B cell (primary cell): Measurements from ENCODE around the gene REM1. TPM values are rescaled to one million over a fixed set of nuclear protein-coding genes. Genes with fewer than 3 reads are reported as not detected.

ENCODE experiments used
- ATAC-seq: fragments of 200-7000 bp; cut with Tn5 transposase; one replicate; pipeline ENCODE4 v1.10.0; 2021; ENCODE audit warnings: low read depth, mild to moderate bottlenecking, moderate number of reproducible peaks, moderate library complexity
- CTCF ChIA-PET: fragments of 350-600 bp; sonication (Branson Sonifier 250); formaldehyde crosslinking; loops from one replicate; lab custom pipeline; 2021; ENCODE audit warnings: antibody characterized with exemption, inconsistent platforms; lab: Charles Lee
- POLR2A ChIA-PET: fragments of 350-600 bp; sonication (Branson Sonifier 250); formaldehyde crosslinking; loops from one replicate; lab custom pipeline; 2021; ENCODE audit warnings: antibody characterized with exemption; lab: Charles Lee
- DNase-seq: peaks from one replicate; pipeline ENCODE4 v3.0.0; 2013
- H2AFZ ChIP-seq: 2 replicates; pipeline ENCODE4 v1.6.1; 2012; ENCODE audit warnings: mild to moderate bottlenecking, low read depth, low read length; ENCODE audit not compliant: insufficient read depth, poor library complexity, severe bottlenecking
- H3K27ac ChIP-seq, 2 donors: 1 replicate in 1 of 2; 2 replicates in 1 of 2; pipeline ENCODE4 v1.5.1; 2012 to 2013; ENCODE audit warnings: low read length in 2 of 2, mild to moderate bottlenecking in 2 of 2, moderate library complexity in 1 of 2
- H3K27me3 ChIP-seq, 4 experiments: fragments of 200-600 bp in 1 of 4; sonication (generic) in 1 of 4; replicated peaks in 1 of 4; 1 replicate in 2 of 4; 2 replicates in 2 of 4; pipeline versions ENCODE4 v1.6.1 to v1.7.0; 2013 to 2016; ENCODE audit warnings: low read length in 3 of 4, mild to moderate bottlenecking in 2 of 4, mixed read lengths in 1 of 4, moderate library complexity in 1 of 4; ENCODE audit not compliant: insufficient read depth in 4 of 4, control insufficient read depth in 3 of 4; ENCODE audit errors: control extremely low read depth in 1 of 4
- H3K36me3 ChIP-seq, 2 experiments: replicated peaks in 1 of 2; 1 replicate in 1 of 2; 2 replicates in 1 of 2; pipeline versions ENCODE4 v1.6.1 to v1.7.1; 2013; ENCODE audit warnings: low read length in 1 of 2; ENCODE audit not compliant: insufficient read depth in 2 of 2, control insufficient read depth in 1 of 2; ENCODE audit errors: control extremely low read depth in 1 of 2, extremely low read depth in 1 of 2
- H3K4me1 ChIP-seq, 2 donors: fragments of 200-600 bp in 1 of 2; sonication (generic) in 1 of 2; 1 replicate in 1 of 2; 2 replicates in 1 of 2; pipeline versions ENCODE4 v1.5.1 to v1.6.1; 2013 to 2017; ENCODE audit warnings: low read length in 2 of 2; ENCODE audit not compliant: control insufficient read depth in 2 of 2, insufficient read depth in 2 of 2
- H3K4me2 ChIP-seq: replicated peaks from 2 replicates; pipeline ENCODE3; 2012; ENCODE audit warnings: mild to moderate bottlenecking, low read depth, low read length; ENCODE audit not compliant: poor library complexity, severe bottlenecking
- H3K4me3 ChIP-seq, 5 experiments: fragments of 200-600 bp in 1 of 5; sonication (generic) in 1 of 5; 1 replicate in 3 of 5; 2 replicates in 2 of 5; pipeline versions ENCODE4 v1.5.1 to v1.7.0; 2011 to 2016; ENCODE audit warnings: low read length in 4 of 5, mild to moderate bottlenecking in 4 of 5, low read depth in 2 of 5, control low read depth in 1 of 5, moderate library complexity in 1 of 5; ENCODE audit not compliant: insufficient read depth in 1 of 5; ENCODE audit errors: control extremely low read depth in 1 of 5, extremely low read depth in 1 of 5
- H3K79me2 ChIP-seq: fragments of 200-600 bp; sonication (generic); one replicate; pipeline ENCODE4 v1.6.0; 2016; ENCODE audit warnings: low read length; ENCODE audit not compliant: control insufficient read depth, insufficient read depth
- H3K9ac ChIP-seq: fragments of 200-600 bp; sonication (generic); 2 replicates; pipeline ENCODE4 v1.6.1; 2017; ENCODE audit warnings: mild to moderate bottlenecking, low read length, moderate library complexity
- H3K9me3 ChIP-seq, 3 donors: one replicate each; pipeline versions ENCODE4 v1.6.1 to v1.7.1; 2013; ENCODE audit warnings: low read length in 2 of 3; ENCODE audit not compliant: control insufficient read depth in 2 of 3, insufficient read depth in 1 of 3; ENCODE audit errors: control extremely low read depth in 1 of 3
- H4K20me1 ChIP-seq: 2 replicates; pipeline ENCODE4 v1.6.0; 2012; ENCODE audit warnings: mild to moderate bottlenecking, low read length; ENCODE audit not compliant: insufficient read depth, control insufficient read depth, poor library complexity, severe bottlenecking
- H3K27ac Mint-ChIP-seq: one replicate; pipeline ENCODE4 v1.8.0; 2021; ENCODE audit warnings: mixed read lengths
- H3K27me3 Mint-ChIP-seq: one replicate; pipeline ENCODE4 v1.8.0; 2021; ENCODE audit warnings: mixed read lengths
- H3K4me1 Mint-ChIP-seq: one replicate; pipeline ENCODE4 v1.8.0; 2021; ENCODE audit warnings: mixed read lengths
- H3K4me3 Mint-ChIP-seq: one replicate; pipeline ENCODE4 v1.8.0; 2021; ENCODE audit warnings: mixed read lengths
- H3K9me3 Mint-ChIP-seq: one replicate; pipeline ENCODE4 v1.8.0; 2022; ENCODE audit warnings: mixed read lengths; ENCODE audit not compliant: insufficient read depth
- EZH2 ChIP-seq: IDR thresholded peaks from 2 replicates; pipeline ENCODE4 v1.6.1; 2012; ENCODE audit warnings: borderline replicate concordance, low read depth, mild to moderate bottlenecking, moderate library complexity, low read length; ENCODE audit not compliant: insufficient read depth, poor library complexity, severe bottlenecking
- WGBS: methylation state at CpG from one replicate; pipeline ENCODE4 v1.1.5; 2013; ENCODE audit warnings: missing lambda C conversion rate; ENCODE audit not compliant: insufficient coverage; 5-methylcytosine and 5-hydroxymethylcytosine counted together
- intact Hi-C: fragments of 100-400 bp; cut with micrococcal nuclease; formaldehyde crosslinking; loops from one replicate; pipeline ENCODE4 v1.10.0; 2022
- polyA plus RNA-seq: library from polyadenylated mRNA; depleted of rRNA; stranded (reverse); fragments of >200 nt; gene quantifications from 2 replicates; pipeline ENCODE4 v1.2.3, GENCODE V29; 2012
- total RNA-seq, 2 donors: library from RNA; stranded (reverse); fragments of 120-200 nt in 1 of 2; gene quantifications; 1 replicate in 1 of 2; 2 replicates in 1 of 2; pipeline versions ENCODE4 v1.2.3 to v1.2.4, GENCODE V29; 2013 to 2022
- TF ChIP-seq, protein P1 (sequence below): fragments of 200-600 bp; IDR thresholded peaks from one replicate; pipeline ENCODE4 v1.8.0; 2022; ENCODE audit warnings: antibody characterized with exemption, mild to moderate bottlenecking

REM1 gene
- total and polyA plus RNA-seq, 2 donors (not counting 1 experiment from before 2014, with no cell fraction given), result not detected

DNA sequence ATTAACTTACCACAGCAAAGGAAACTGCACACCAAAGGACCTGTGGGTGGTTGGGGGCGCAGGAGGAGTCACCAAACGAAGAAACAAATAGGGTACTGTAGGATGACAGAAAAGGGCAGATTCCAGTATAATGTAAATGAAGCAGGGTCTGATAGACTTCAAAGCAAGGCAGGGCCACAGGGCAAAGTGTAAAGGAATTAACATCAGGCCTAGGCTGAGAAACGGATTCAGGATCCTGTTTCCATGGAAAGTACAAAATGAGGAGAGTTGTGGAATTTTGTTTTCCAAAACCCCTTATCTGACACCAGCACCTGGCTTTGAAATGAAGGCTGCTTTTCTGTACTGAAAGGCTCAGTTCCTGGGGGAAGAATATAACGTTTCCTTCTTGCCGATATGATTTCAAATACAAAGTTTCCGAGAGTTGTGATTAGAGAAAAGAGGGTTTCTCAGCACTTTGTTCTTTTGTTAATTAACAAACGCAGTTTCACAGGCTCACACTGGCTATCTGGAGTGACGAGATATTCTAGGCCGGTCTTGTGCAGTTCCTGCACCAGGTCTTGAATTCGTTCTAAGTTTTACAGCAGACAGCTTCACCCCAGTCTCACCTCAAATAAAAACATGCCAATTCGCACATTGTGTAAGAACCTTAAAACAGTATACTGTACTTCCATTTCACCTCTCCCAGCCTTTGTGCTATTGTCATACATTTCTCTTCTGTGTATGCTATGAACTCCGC lies 28.8 kb upstream of the REM1 start:
- POLR2A ChIA-PET, result no interaction called here
- Histone ChIP-seq H3K9ac (no peak overlapping the region), H3K4me3 (no peak overlapping the region), H3K9me3 (no peaks in the 10 kb centered on the region), H2AFZ (no peak overlapping the region), H3K4me1 (no peaks in the 10 kb centered on the region), H4K20me1 (no peaks in the 10 kb centered on the region), H3K36me3 (no peaks in the 10 kb centered on the region), H3K27me3 (no peaks in the 10 kb centered on the region), H3K27ac (no peak overlapping the region), H3K79me2 (no peaks in the 10 kb centered on the region), H3K4me2 (no peak overlapping the region)
- Mint-ChIP-seq H3K27me3 (peaks cover 31% of the 10 kb centered on the region), H3K27ac (no peak overlapping the region), H3K4me3 (no peak overlapping the region), H3K4me1 (no peaks in the 10 kb centered on the region), H3K9me3 (no peaks in the 10 kb centered on the region)
- DNase-seq, result no peak
- no peak for TF ChIP-seq EZH2
- TF ChIP-seq, protein P1, sequence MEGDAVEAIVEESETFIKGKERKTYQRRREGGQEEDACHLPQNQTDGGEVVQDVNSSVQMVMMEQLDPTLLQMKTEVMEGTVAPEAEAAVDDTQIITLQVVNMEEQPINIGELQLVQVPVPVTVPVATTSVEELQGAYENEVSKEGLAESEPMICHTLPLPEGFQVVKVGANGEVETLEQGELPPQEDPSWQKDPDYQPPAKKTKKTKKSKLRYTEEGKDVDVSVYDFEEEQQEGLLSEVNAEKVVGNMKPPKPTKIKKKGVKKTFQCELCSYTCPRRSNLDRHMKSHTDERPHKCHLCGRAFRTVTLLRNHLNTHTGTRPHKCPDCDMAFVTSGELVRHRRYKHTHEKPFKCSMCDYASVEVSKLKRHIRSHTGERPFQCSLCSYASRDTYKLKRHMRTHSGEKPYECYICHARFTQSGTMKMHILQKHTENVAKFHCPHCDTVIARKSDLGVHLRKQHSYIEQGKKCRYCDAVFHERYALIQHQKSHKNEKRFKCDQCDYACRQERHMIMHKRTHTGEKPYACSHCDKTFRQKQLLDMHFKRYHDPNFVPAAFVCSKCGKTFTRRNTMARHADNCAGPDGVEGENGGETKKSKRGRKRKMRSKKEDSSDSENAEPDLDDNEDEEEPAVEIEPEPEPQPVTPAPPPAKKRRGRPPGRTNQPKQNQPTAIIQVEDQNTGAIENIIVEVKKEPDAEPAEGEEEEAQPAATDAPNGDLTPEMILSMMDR, result no peak
- 75% methylated on average over 7 of the region's 12 CpGs for WGBS
- CTCF ChIA-PET, result interaction anchor here (0.7 kb wide), 1 partner anchor 12 kb away, joined by 3 read pairs; no protein-coding TSS in a partner anchor
- intact Hi-C loops, result no loop called here
- no peak for ATAC-seq
